HepG2 (cell line): ENCODE measurements around the gene KAT14. TPM values are rescaled to one million over a fixed set of nuclear protein-coding genes. Genes with fewer than 3 reads are reported as not detected.

ENCODE experiments used
- ARHGAP35 ChIP-seq: sonication (generic); formaldehyde crosslinking; IDR thresholded peaks from 2 replicates; pipeline ENCODE4 v1.9.0; 2022; ENCODE audit warnings: mild to moderate bottlenecking, inconsistent platforms, moderate library complexity, missing genetic modification reagents, borderline replicate concordance
- HOXA5 ChIP-seq: sonication (generic); formaldehyde crosslinking; IDR thresholded peaks from 2 replicates; pipeline ENCODE4 v1.4.0; 2020; ENCODE audit warnings: missing genetic modification reagents
- KAT2B ChIP-seq: fragments of 150-350 bp; IDR thresholded peaks from 2 replicates; pipeline ENCODE4 v1.6.1; 2014; ENCODE audit warnings: low read depth, low read length, borderline replicate concordance
- KAT8 ChIP-seq: IDR thresholded peaks from 2 replicates; pipeline ENCODE4 v1.6.1; 2016; ENCODE audit warnings: missing genetic modification reagents, missing compliant biosample characterization
- MYNN ChIP-seq: sonication (generic); formaldehyde crosslinking; IDR thresholded peaks from 2 replicates; pipeline ENCODE4 v1.4.0; 2020; ENCODE audit warnings: mild to moderate bottlenecking, low read depth, missing genetic modification reagents
- PRPF4 ChIP-seq: fragments of 200-400 bp; formaldehyde crosslinking; IDR thresholded peaks from 2 replicates; pipeline ENCODE4 v1.6.1; 2016; ENCODE audit warnings: low read length, low read depth; ENCODE audit not compliant: poor library complexity, severe bottlenecking
- RFX5 ChIP-seq: IDR thresholded peaks from 2 replicates; pipeline ENCODE4 v1.6.1; 2011; ENCODE audit warnings: low read depth, low read length, improper control_type of control experiment
- RNF2 ChIP-seq: fragments of 450-650 bp; conservative IDR thresholded peaks from 2 replicates; pipeline ENCODE4 v1.6.1; 2016; ENCODE audit warnings: low read depth
- SMAD1 ChIP-seq: sonication (generic); formaldehyde crosslinking; IDR thresholded peaks from 2 replicates; pipeline ENCODE4 v1.4.0; 2020; ENCODE audit warnings: missing genetic modification reagents, low read depth, mild to moderate bottlenecking, borderline replicate concordance
- SP4 ChIP-seq: sonication (generic); formaldehyde crosslinking; IDR thresholded peaks from 2 replicates; pipeline ENCODE4 v1.8.1; 2023; ENCODE audit warnings: mild to moderate bottlenecking, missing genetic modification reagents
- ZNF180 ChIP-seq: sonication (generic); formaldehyde crosslinking; IDR thresholded peaks from 2 replicates; pipeline ENCODE4 v1.4.0; 2020; ENCODE audit warnings: low read depth, missing genetic modification reagents, borderline replicate concordance
- ZNF235 ChIP-seq: sonication (generic); formaldehyde crosslinking; IDR thresholded peaks from 2 replicates; pipeline ENCODE4 v1.8.1; 2023; ENCODE audit warnings: mild to moderate bottlenecking, missing genetic modification reagents, borderline replicate concordance
- ZNF326 ChIP-seq: sonication (generic); formaldehyde crosslinking; IDR thresholded peaks from 2 replicates; pipeline ENCODE4 v1.4.0; 2020; ENCODE audit warnings: missing genetic modification reagents, borderline replicate concordance
- ZNF570 ChIP-seq: sonication (generic); formaldehyde crosslinking; IDR thresholded peaks from 2 replicates; pipeline ENCODE4 v1.4.0; 2020; ENCODE audit warnings: mild to moderate bottlenecking, missing genetic modification reagents, borderline replicate concordance
- ZNF672 ChIP-seq: sonication (generic); formaldehyde crosslinking; IDR thresholded peaks from 2 replicates; pipeline ENCODE4 v1.8.1; 2022; ENCODE audit warnings: missing genetic modification reagents
- ZNF749 ChIP-seq: sonication (generic); formaldehyde crosslinking; IDR thresholded peaks from 2 replicates; pipeline ENCODE4 v1.8.0; 2022; ENCODE audit warnings: mild to moderate bottlenecking, missing genetic modification reagents, moderate library complexity, borderline replicate concordance
- ZNF768 ChIP-seq: sonication (generic); formaldehyde crosslinking; IDR thresholded peaks from 2 replicates; pipeline ENCODE4 v1.4.0; 2020; ENCODE audit warnings: missing genetic modification reagents
- ZNF788 ChIP-seq: sonication (generic); formaldehyde crosslinking; IDR thresholded peaks from 2 replicates; pipeline ENCODE4 v1.5.0; 2020; ENCODE audit warnings: mild to moderate bottlenecking, missing genetic modification reagents, borderline replicate concordance
- polyA plus RNA-seq, 8 experiments: library from polyadenylated mRNA; depleted of rRNA in 3 of 8; stranded (reverse) in 7 of 8; unstranded in 1 of 8; fragments of >200 nt; fragmentation: Illumina TruSeq in 4 of 8; extraction: Trizol in 4 of 8; gene quantifications; 2 replicates each; pipeline versions ENCODE4 v1.2.1 to v1.2.3, GENCODE V29; 2011 to 2016; ENCODE audit warnings: low read depth in 4 of 8, missing spikeins in 1 of 8, mixed read lengths in 1 of 8; ENCODE audit not compliant: insufficient read depth in 1 of 8
- total RNA-seq, 5 experiments: library from RNA; depleted of rRNA; stranded (reverse); fragments of >200 nt; fragmentation: Illumina TruSeq; extraction: Trizol; gene quantifications; 2 replicates each; pipeline ENCODE4 v1.2.3, GENCODE V29; 2016; ENCODE audit warnings: low read depth in 1 of 5
- TF ChIP-seq, protein P1 (sequence below): sonication (generic); formaldehyde crosslinking; IDR thresholded peaks from 2 replicates; pipeline ENCODE4 v1.4.0; 2020; ENCODE audit warnings: missing genetic modification reagents, borderline replicate concordance
- TF ChIP-seq, protein P2 (sequence below): sonication (generic); formaldehyde crosslinking; IDR thresholded peaks from 2 replicates; pipeline ENCODE4 v1.4.0; 2020; ENCODE audit warnings: mild to moderate bottlenecking, missing genetic modification reagents
- TF ChIP-seq, protein P3 (sequence below): sonication (generic); formaldehyde crosslinking; IDR thresholded peaks from 2 replicates; pipeline ENCODE4 v1.8.0; 2022; ENCODE audit warnings: mild to moderate bottlenecking, missing genetic modification reagents; ENCODE audit not compliant: insufficient replicate concordance

The KAT14 gene
- total and polyA plus RNA-seq, 2 of the 13 experiments (the other 11 are each of a cell fraction or from before 2014, with no cell fraction given): 5.1 to 15.1 TPM

DNA sequence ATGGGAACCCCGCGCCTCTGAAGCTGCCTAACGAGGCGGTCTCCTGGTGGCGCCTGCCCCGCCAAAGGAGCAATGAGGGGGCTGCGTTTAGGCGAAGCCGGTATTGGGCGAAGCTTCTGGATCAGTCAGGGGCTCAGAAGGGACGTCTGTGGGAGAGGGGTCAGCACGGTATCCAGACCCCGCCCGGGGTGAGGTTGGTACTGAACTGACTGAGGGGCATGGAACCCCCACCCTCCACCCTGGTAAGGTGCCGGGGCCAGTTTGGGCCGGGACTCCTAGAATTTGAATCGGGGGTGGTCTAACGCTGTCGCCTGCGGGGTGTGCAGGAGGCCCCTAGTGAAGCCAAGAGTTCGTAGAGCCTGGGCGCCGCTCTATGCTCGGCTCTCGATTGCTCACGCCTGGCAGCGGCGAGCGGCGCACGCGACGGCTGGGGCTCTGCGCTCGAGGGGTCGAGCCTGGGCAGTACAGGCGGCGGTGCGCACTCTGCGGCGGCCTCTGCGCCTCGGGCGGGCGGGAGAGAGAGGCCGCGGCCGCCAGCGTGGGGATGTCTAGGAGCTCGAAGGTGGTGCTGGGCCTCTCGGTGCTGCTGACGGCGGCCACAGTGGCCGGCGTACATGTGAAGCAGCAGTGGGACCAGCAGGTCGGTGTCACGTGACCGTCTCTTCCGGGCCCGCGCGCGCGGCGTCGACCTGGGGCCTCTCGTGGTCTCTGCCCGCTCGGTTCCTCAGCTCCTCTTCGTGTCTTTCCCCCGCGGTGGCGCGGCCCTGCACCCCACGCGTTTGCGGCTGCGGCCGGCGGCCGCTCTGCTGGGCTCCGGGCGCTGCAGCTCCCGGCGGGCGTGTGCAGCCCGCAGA is at the start of gene KAT14, which contains the start of gene PET117 (continued):
- TF ChIP-seq, protein P1, sequence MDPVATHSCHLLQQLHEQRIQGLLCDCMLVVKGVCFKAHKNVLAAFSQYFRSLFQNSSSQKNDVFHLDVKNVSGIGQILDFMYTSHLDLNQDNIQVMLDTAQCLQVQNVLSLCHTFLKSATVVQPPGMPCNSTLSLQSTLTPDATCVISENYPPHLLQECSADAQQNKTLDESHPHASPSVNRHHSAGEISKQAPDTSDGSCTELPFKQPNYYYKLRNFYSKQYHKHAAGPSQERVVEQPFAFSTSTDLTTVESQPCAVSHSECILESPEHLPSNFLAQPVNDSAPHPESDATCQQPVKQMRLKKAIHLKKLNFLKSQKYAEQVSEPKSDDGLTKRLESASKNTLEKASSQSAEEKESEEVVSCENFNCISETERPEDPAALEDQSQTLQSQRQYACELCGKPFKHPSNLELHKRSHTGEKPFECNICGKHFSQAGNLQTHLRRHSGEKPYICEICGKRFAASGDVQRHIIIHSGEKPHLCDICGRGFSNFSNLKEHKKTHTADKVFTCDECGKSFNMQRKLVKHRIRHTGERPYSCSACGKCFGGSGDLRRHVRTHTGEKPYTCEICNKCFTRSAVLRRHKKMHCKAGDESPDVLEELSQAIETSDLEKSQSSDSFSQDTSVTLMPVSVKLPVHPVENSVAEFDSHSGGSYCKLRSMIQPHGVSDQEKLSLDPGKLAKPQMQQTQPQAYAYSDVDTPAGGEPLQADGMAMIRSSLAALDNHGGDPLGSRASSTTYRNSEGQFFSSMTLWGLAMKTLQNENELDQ: no peak; the same call in 1 of the 2 replicates
- no peak for TF ChIP-seq PRPF4
- TF ChIP-seq KAT2B: no peak
- peak; percentile 89; the same call in 1 of the 2 replicates for TF ChIP-seq ZNF749 (CRISPR knock-in tag)
- peak; percentile 99 for TF ChIP-seq ARHGAP35 (CRISPR knock-in tag)
- peak; percentile 99 for TF ChIP-seq ZNF235
- TF ChIP-seq RNF2: peak; percentile 100
- no peak for TF ChIP-seq RFX5
- peak; percentile 88 for TF ChIP-seq SP4 (CRISPR knock-in tag)
- peak; percentile 93; the same call in 1 of the 2 replicates for TF ChIP-seq ZNF570
- TF ChIP-seq ZNF180: peak; percentile 95; the same call in 1 of the 2 replicates
- peak; percentile 97 for TF ChIP-seq ZNF672 (CRISPR knock-in tag)
- peak; percentile 89; the same call in 1 of the 2 replicates for TF ChIP-seq MYNN (CRISPR knock-in tag)
- peak; percentile 98 for TF ChIP-seq ZNF788 (CRISPR knock-in tag)
- peak; percentile 98 for TF ChIP-seq HOXA5 (CRISPR knock-in tag)
- peak; percentile 84; the same call in 1 of the 2 replicates for TF ChIP-seq ZNF768 (CRISPR knock-in tag)
- peak; percentile 97 for TF ChIP-seq KAT8 (CRISPR knock-in tag)
- TF ChIP-seq, protein P2, sequence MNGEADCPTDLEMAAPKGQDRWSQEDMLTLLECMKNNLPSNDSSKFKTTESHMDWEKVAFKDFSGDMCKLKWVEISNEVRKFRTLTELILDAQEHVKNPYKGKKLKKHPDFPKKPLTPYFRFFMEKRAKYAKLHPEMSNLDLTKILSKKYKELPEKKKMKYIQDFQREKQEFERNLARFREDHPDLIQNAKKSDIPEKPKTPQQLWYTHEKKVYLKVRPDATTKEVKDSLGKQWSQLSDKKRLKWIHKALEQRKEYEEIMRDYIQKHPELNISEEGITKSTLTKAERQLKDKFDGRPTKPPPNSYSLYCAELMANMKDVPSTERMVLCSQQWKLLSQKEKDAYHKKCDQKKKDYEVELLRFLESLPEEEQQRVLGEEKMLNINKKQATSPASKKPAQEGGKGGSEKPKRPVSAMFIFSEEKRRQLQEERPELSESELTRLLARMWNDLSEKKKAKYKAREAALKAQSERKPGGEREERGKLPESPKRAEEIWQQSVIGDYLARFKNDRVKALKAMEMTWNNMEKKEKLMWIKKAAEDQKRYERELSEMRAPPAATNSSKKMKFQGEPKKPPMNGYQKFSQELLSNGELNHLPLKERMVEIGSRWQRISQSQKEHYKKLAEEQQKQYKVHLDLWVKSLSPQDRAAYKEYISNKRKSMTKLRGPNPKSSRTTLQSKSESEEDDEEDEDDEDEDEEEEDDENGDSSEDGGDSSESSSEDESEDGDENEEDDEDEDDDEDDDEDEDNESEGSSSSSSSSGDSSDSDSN (CRISPR knock-in tag): peak; percentile 98
- TF ChIP-seq SMAD1: peak; percentile 90; the same call in 1 of the 2 replicates
- TF ChIP-seq ZNF326 (CRISPR knock-in tag): no peak
- TF ChIP-seq, protein P3, sequence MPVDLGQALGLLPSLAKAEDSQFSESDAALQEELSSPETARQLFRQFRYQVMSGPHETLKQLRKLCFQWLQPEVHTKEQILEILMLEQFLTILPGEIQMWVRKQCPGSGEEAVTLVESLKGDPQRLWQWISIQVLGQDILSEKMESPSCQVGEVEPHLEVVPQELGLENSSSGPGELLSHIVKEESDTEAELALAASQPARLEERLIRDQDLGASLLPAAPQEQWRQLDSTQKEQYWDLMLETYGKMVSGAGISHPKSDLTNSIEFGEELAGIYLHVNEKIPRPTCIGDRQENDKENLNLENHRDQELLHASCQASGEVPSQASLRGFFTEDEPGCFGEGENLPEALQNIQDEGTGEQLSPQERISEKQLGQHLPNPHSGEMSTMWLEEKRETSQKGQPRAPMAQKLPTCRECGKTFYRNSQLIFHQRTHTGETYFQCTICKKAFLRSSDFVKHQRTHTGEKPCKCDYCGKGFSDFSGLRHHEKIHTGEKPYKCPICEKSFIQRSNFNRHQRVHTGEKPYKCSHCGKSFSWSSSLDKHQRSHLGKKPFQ: peak; percentile 98
